GM21786 (cell line): ENCODE measurements around the gene GLS.
"Not testable (repeated sequence)": the region's sequence is repeated elsewhere in the genome, so short reads cannot be mapped to it uniquely, and the experiment has no call there.

Experiments used
- ATAC-seq: cut with Tn5 transposase; IDR thresholded peaks from one replicate; pipeline ENCODE4 v1.9.1; 2021; ENCODE audit not compliant: unreplicated experiment

GLS gene

GRCh38 chr2:190929919-190930318 lies 49.3 kb downstream of the GLS start:
- no peak for ATAC-seq

- ATAC-seq: no peak
Observed at GRCh38 chr2:190930411-190930810, 49.8 kb downstream of the GLS start.

- ATAC-seq: no peak
Observed at GRCh38 chr2:190932514-190932913, 51.9 kb downstream of the GLS start.

GRCh38 chr2:190933361-190933760 lies 52.7 kb downstream of the GLS start:
- ATAC-seq: no peak

GRCh38 chr2:190935054-190935453 lies 54.4 kb downstream of the GLS start:
- ATAC-seq: no peak

- no peak for ATAC-seq
Observed at GRCh38 chr2:190938771-190939335, 58.2 kb downstream of the GLS start.

- no peak for ATAC-seq
Observed at GRCh38 chr2:190940454-190940853, 59.8 kb downstream of the GLS start.

GRCh38 chr2:190941571-190941970 lies 61.0 kb downstream of the GLS start:
- ATAC-seq: no peak

GRCh38 chr2:190942697-190943096 lies 62.1 kb downstream of the GLS start:
- ATAC-seq: no peak

GRCh38 chr2:190943706-190944105 lies 63.1 kb downstream of the GLS start:
- no peak for ATAC-seq

- no peak for ATAC-seq
Observed at GRCh38 chr2:190947141-190947540, 66.5 kb downstream of the GLS start.

GRCh38 chr2:190947711-190948251 lies 67.2 kb downstream of the GLS start:
- ATAC-seq: peak; percentile 79

GRCh38 chr2:190948671-190949070 lies 68.0 kb downstream of the GLS start:
- ATAC-seq: no peak

- ATAC-seq: no peak
Observed at GRCh38 chr2:190950566-190950991, 70.0 kb downstream of the GLS start.

GRCh38 chr2:190953257-190953656 lies 72.6 kb downstream of the GLS start:
- ATAC-seq: no peak

GRCh38 chr2:190959911-190960788 lies 79.5 kb downstream of the GLS start:
- no peak for ATAC-seq

- ATAC-seq: not testable (repeated sequence)
Observed at GRCh38 chr2:190961117-190961516, 80.5 kb downstream of the GLS start.

GRCh38 chr2:190961918-190962487 lies 81.4 kb downstream of the GLS start:
- ATAC-seq: peak; percentile 52

GRCh38 chr2:190963088-190963487 lies 82.5 kb downstream of the GLS start:
- no peak for ATAC-seq

- ATAC-seq: peak; percentile 36
Observed at GRCh38 chr2:190964170-190964795, 83.7 kb downstream of the GLS start.

- ATAC-seq: no peak
Observed at GRCh38 chr2:190965580-190966222, 85.1 kb downstream of the GLS start.
